ENCODE data around the gene KLF8.
"Not testable (repeated sequence)": the region's sequence is repeated elsewhere in the genome, so short reads cannot be mapped to it uniquely, and the experiment has no call there.

Gene KLF8

DNA sequence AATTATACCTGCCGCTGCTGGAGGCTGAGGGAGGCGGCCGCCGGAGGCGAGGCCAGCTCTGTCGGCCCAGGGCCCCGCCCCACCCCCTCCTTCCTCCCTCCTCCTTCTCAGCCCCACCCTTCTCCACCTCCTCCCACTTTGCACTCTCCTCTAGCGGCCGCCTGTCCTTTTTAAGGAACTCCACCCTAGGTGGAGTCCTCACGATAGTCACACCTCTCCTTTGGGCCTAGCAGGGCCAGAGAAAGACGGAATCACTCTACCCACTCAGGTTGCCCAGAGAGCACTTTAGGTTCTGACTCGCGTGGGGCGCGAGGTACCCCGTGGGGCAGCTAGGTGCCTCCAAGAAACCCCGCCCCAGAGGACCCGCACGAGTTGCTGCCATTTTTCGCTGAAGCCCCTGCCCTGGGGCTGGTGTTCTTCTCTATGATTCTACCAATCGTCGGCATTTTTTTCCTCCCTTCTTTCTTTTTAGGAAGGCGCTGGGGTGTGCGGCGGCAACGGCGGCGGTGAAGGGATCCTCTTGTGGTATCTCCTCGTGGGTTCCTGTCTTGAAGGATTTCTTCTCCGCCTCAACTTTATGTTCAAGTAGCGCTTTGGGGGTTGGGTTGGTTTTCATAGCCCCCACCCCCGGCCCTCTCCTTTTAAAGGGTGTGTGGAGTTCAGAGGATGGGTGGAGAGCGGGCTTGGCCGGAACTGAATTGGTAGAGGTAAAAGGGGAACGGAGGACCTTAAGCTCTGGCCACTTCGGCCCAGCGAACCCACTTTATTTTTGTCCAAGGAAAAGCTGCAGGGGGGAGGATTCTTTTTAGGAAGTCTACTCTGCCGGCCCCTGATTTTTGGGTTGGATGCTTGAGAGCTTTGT lies at the start of gene KLF8:
KLF8 (plus strand) TSS at position 136 of the 862 bp plus-strand sequence. CDS start 979 bp downstream, outside the sequence.
- DNase-seq (ENCODE audit: low spot score), result peak; percentile 22

- not testable (repeated sequence) for DNase-seq (ENCODE audit: low spot score)
Observed at GRCh38 chrX:56206945-56207344, 25.2 kb upstream of the KLF8 start.

DNA sequence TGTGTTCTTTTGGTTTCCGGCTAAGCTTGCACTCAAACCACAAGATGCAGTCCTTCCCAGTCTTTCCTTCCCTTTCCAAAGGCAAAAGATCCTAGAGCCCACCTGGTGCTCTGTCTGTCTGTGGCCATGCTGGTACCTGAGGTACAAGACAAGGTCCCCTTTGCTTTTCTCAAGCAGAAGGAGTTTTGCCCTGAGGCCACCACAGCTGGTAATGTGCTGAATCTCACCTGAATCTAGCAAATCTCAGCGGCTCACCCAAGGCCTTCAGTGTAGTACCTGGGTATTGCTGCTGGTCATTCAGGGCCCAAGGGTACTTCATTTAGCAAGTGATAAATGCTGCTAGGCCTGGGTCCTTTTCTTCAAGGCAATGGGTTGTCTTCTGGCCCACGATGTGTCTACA lies 20.5 kb upstream of the KLF8 start:
- no peak for DNase-seq (ENCODE audit: low spot score)

DNA sequence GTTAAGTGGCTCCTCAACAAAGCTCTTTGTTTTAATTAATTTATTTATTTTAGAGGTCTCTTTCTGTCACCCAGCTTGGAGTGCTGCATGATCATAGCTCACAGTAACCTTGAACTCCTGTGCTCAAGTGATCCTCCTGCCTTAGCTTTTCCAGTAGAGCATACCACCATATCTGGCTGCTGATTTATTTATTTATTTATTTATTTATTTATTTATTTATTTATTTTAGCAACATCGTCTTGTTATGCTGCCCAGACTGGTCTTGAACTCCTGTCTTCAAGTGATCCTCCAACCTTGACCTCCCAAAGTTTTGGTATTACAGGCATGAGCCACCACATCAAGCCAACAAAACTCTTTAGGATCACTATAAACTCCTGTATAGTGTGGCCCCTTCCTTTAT lies 15.8 kb upstream of the KLF8 start:
- DNase-seq (ENCODE audit: low spot score), result no peak

- DNase-seq (ENCODE audit: low spot score), result peak; percentile 6
Observed at GRCh38 chrX:56219700-56220099, 12.5 kb upstream of the KLF8 start.

- no peak for DNase-seq (ENCODE audit: low spot score)
Observed at GRCh38 chrX:56221101-56221500, 11.1 kb upstream of the KLF8 start.

DNA sequence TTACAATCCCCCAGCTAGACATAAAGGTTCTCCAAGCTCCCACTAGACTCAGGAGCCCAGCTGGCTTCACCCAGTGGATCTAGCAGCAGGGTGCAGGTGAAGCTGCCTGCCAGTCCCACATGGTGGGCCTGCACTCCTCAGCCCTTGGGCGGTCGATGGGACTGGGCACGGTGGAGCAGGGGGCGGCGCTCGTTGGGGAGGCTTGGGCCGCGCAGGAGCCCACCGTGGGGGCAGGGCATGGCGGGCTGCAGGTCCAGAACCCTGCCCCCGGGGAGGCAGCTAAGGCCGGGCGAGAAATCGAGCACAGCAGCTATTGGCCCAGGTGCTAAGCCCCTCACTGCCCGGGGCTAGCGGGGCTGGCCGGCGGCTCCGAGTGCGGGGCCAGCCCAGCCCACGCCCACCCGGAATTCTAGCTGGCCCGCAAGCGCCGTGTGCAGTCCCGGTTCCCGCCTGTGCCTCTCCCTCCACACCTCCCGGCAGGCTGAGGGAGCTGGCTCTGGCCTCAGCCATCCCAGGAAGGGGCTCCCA lies 9.6 kb upstream of the KLF8 start:
- no peak for DNase-seq (ENCODE audit: low spot score)

DNA sequence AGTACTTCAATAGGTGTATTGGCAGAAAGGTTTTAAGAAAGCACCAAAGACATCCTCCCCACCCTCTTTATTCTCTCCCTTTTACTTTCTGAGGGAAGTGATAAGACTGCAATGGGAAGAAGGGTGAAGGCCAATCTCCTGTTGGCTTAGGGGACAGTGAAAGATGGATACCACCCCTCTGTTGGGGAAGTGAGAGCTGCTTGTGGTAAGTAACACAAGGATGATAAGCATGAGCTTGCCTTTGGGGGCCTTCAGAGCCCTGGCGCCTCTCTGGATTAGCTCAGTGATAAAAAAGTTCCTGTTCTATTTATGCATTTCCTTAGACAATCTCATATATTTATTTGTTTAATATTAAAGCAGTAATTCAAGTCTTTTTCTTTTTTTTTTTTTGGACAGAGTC lies 5.2 kb upstream of the KLF8 start:
- DNase-seq (ENCODE audit: low spot score), result no peak

- DNase-seq (ENCODE audit: low spot score), result no peak
Observed at GRCh38 chrX:56228914-56229313, 3.2 kb upstream of the KLF8 start.

- no peak for DNase-seq (ENCODE audit: low spot score)
Observed at GRCh38 chrX:56231537-56232090, 542 bp upstream of the KLF8 start.

DNA sequence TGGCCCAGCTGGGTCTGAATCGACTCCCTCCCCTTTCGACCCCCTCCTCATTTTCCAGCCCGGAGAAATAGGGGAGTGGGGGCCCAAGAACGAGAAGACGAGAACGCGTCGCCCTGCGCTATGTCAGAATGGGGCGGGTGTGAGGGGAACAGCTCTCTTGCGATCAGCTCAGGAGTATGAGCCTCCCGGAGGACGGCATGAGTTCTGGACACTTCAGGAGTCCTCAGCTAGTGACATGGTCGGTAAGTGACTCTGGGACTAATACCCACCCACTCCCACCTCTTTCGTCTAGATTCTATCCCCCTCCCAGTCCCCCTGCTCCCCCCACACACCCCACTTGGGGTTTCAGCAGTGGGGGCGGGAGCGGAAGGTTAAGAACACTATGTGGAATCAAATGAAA lies 944 bp downstream of the KLF8 start:
- DNase-seq (ENCODE audit: low spot score), result no peak

DNA sequence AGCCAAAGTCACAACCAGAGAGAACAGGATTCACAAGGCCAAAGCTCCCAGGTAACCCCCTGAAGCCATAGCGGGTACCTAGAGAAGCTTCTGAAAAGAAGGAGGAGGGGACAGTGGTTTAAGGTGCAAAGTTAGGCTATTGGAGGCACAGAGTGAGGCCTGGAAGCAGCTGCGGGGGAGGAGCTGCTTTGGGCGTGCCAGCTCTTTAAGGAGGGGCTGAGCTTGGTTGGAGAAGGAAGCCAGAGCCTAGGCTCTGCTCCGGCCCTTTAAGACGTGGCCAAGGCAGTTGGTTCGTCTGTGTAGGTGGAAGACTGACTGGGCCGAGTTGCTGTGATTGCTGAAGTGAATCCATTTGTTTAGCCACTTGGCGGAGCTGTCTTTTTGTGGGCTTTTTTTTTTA lies 1.5 kb downstream of the KLF8 start:
- DNase-seq (ENCODE audit: low spot score), result peak; percentile 3

GRCh38 chrX:56248492-56248891 lies 16.3 kb downstream of the KLF8 start:
- peak; percentile 64 for DNase-seq (ENCODE audit: low spot score)

DNA sequence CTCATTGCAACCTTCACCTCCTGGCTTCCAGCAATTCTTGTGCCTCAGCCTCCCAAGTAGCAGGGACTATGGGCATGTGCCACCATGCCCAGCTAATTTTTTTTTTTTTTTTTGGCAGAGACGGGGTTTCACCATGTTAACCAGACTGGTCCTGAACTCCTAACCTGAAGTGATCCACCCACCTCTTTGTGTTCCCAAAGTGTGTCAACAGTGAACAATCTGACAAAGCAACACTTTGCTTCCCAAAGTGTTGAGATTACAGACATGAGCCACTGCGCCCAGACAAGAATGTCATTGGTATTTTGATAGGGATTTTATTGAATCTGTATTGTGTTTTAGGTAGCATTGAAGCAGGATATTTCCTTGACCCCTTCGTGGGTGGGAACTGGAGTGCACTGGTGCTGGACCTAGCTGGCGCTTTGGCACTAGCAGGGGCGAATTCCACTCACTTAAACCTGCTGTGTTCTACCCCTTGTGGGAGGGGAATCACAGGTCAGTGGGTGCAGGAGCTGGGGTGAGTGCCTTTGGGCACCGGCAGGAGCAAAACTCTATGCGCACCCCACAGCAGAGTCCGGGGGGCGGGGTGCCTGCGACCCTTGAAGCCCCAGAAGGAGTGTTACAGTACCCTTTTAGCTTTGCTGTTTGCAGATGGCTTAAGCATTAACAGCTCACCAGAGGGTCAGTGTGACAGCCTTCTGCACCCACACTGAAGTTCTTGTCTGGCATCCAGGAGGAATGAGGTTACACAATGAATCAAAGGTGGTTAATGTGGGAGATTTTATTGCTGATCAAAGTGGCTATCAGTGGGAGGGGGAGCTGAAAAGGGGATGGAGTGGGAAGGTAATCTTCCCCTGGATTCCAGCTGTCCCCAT lies 21.9 kb downstream of the KLF8 start:
- DNase-seq (ENCODE audit: low spot score), result no peak

DNA sequence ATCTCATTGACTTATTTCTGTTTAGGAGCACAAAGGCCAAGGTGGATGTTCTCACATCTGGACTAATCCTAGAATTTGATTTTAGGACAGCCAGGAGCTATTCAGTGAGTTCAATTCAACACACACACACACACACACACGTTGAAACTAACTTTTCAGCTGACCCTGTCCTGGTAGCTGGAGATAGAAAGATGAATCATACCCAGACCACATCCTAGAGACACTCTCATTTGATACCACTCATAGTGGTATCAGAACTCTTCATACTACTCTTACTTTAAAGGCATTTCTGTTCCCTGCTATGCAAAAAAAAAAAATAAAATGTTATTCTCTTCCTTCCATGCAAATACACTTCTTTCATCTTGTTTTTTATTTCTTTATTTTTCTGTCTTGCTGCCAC lies 36.7 kb downstream of the KLF8 start:
- peak; percentile 17 for DNase-seq (ENCODE audit: low spot score)

DNA sequence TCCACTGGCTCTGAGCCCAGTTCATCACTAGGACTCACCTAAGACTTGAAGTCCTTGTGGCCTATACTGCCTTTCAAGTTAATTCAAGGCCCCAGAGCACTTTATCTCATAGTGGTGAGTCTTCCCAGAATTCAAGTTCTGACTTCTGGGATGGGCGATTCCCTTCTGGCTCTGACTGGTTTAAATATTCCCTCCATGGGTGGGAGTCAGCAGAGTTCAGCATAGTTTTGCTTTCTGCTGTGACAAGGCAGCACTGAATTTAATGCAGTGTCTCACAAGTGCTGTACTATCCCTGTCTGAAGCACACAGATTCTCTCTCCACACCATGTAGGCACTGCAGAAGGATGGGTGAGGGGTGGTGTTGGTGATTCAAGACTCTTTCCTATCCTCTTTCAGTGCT lies 46.5 kb downstream of the KLF8 start:
- DNase-seq (ENCODE audit: low spot score), result no peak

- no peak for DNase-seq (ENCODE audit: low spot score)
Observed at GRCh38 chrX:56279863-56280262, 47.7 kb downstream of the KLF8 start.

DNA sequence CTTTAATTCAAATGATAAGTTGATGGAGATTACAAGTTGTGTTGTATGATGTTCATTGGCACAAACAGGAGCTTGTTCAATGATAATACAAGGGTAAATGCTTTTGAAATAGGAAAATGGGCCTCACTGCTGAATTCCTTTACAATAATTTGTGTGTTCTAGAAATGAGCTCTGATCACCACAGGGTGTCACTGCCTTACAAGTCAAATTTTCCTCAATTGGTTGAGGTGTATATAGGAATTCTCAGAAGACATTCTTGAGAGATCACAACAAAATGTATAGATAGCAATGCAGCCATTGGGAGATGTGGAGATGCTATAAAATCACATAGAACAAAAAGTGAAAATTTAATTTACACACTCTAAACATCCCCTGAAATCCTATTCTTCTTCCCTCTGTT lies 49.6 kb downstream of the KLF8 start:
- DNase-seq (ENCODE audit: low spot score), result peak; percentile 9

- no peak for DNase-seq (ENCODE audit: low spot score)
Observed at GRCh38 chrX:56284269-56284668, 52.1 kb downstream of the KLF8 start.

DNA sequence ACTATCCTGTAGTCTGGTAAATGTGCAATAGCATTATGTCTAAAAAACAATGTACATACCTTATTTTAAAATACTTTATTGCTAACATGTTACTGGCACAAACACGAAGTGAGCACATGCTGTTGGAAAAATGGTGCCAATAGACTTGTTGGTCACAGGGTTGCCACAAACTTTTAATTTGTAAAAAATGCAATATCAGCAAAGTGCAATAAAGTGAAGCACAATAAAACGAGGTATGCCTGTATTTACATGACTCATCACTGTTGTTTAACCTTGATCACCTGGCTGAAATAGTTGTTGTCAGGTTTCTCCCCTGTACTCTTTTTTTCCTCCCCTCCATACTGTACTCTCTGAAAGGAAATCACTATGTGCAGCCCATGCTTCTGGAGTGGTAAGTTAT lies 56.5 kb downstream of the KLF8 start:
- no peak for DNase-seq (ENCODE audit: low spot score)

GRCh38 chrX:56289449-56289848 lies 57.3 kb downstream of the KLF8 start:
- DNase-seq (ENCODE audit: low spot score), result peak; percentile 8

DNA sequence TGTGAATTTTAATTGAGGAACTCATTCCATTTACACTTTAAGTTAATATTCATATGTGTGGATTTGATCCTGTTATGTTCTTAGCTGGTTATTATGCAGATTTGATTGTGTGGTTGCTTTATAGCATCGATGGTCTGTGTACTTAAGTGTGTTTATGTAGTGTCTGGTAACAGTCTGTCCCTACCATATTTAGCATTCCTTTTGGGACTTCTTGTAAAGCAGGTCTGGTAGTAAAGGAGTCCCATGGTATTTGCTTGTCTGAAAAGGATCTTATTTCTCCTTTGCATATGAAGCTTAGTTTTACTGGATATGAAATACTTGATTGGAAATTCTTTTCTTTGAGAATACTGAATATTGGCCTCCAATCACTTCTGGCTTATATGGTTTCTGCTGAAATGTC lies 76.6 kb downstream of the KLF8 start:
- DNase-seq (ENCODE audit: low spot score), result no peak

DNA sequence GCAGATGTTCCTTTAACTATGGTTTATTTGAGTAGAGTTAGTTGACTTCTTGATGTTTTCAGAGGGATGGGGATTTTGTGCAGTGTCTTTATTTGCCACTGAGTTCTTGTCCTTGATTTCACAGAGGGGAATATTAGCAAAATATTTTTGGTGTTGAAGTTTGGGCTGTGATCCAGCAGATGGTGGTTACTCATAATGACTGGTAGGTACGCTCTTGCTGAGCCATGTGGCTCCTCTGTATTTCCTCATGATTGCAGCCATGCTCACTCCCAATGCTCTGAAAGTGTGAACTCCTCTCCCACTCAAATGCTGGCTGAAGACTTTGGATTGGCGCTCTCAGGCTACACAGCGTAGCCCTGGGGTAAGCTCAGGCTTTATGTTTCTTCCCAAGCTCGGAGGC lies 77.7 kb downstream of the KLF8 start:
- no peak for DNase-seq (ENCODE audit: low spot score)

Data from activated CD4-positive, alpha-beta T cell treated with anti-CD3 and anti-CD28 coated beads, Interleukin-2, Interleukin-4, amounts not matched to agents 100 ng/mL and 50 ng/mL, durations not matched to agents 16 hours and 8 hours (primary cell).